Mucosa of rectum (tissue), 2 donors: ENCODE results near the gene DDR1.
"Not testable (repeated sequence)": the region's sequence is repeated elsewhere in the genome, so short reads cannot be mapped to it uniquely, and the experiment has no call there.

Experiments used
- H3K27ac ChIP-seq, 2 donors: one replicate each; pipeline ENCODE4 v1.7.0; 2013; ENCODE audit warnings: inconsistent platforms in 2 of 2, low read depth in 2 of 2, low read length in 2 of 2
- H3K27me3 ChIP-seq, 2 donors: one replicate each; pipeline ENCODE4 v1.7.0; 2013; ENCODE audit warnings: low read length in 2 of 2; ENCODE audit not compliant: control insufficient read depth in 2 of 2, insufficient read depth in 2 of 2
- H3K36me3 ChIP-seq, 2 donors: one replicate each; pipeline ENCODE4 v1.7.0; 2013; ENCODE audit warnings: low read length in 2 of 2; ENCODE audit not compliant: control insufficient read depth in 2 of 2, insufficient read depth in 2 of 2
- H3K4me1 ChIP-seq, 2 donors: one replicate each; pipeline ENCODE4 v1.7.0; 2013; ENCODE audit warnings: low read length in 2 of 2, mild to moderate bottlenecking in 1 of 2; ENCODE audit not compliant: control insufficient read depth in 2 of 2, insufficient read depth in 2 of 2
- H3K4me3 ChIP-seq, 2 donors: one replicate each; pipeline ENCODE4 v1.7.0; 2013; ENCODE audit warnings: low read length in 2 of 2
- H3K9ac ChIP-seq, 2 donors: one replicate each; pipeline ENCODE4 v1.7.0; 2013; ENCODE audit warnings: low read length in 2 of 2, low read depth in 1 of 2, mild to moderate bottlenecking in 1 of 2
- H3K9me3 ChIP-seq, 2 donors: one replicate each; pipeline ENCODE4 v1.7.0; 2013; ENCODE audit warnings: low read length in 2 of 2; ENCODE audit not compliant: control insufficient read depth in 2 of 2
- donor health status: healthy.
- donor health status: Normal muscosa, but diverticular disease.

DDR1 gene

GRCh38 chr6:30852459-30852858 lies 31.9 kb upstream of the DDR1 start:
- not testable (repeated sequence) for H3K9me3 ChIP-seq, H3K27ac ChIP-seq, H3K4me1 ChIP-seq, H3K36me3 ChIP-seq, H3K9ac ChIP-seq, H3K4me3 ChIP-seq, H3K27me3 ChIP-seq

DNA sequence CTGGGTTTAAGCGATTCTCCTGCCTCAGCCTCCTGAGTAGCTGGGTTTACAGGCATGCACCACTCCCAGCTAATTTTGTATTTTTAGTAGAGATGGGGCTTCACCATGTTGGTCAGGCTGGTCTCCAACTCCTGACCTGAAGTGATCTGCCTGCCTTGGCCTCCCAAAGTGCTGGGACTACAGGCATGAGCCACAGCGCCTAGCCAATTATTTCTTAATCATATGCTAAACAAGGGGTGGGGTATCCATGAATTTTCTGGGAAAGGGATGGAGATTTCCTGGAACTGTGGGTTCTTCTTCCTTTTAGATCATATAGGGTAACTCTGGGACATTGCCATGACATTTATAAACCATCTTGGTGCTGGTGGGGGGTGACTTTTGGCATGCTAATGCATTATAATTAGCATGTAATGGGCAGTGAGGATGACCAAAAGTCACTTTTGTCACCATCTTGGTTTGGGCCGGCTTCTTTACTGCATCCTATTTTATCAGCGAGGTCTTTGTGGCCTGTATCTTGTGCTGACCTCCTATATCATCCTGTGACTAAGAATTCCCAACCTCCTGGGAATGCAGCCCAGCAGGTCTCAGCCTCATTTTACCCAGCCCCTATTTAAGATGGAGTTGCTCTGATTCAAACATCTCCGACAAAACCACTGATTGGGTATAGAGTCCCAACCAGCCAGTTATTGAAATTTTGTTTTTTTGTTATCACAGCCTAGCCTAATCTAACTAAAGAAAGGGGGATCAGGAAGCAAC lies 29.9 kb upstream of the DDR1 start:
- H3K27ac ChIP-seq: no peak overlapping the region

GRCh38 chr6:30855429-30856075 lies 28.8 kb upstream of the DDR1 start:
- H3K27ac ChIP-seq: no peak overlapping the region
- H3K9ac ChIP-seq: no peak overlapping the region
- H3K36me3 ChIP-seq: no peaks in the 10 kb centered on the region
- peaks cover 0 to 3% of the 10 kb centered on the region in 2 donors for H3K9me3 ChIP-seq
- H3K27me3 ChIP-seq: no peaks in the 10 kb centered on the region
- peaks cover 2 to 9% of the 10 kb centered on the region in 2 donors for H3K4me1 ChIP-seq
- H3K4me3 ChIP-seq: no peak overlapping the region

More for the DNA sequence above, 29.9 kb upstream of the DDR1 start:
- Histone ChIP-seq H3K4me3 (no peak overlapping the region), H3K36me3 (no peaks in the 10 kb centered on the region), H3K4me1 (peaks cover 2 to 9% of the 10 kb centered on the region in 2 donors), H3K27me3 (no peaks in the 10 kb centered on the region), H3K9me3 (peaks cover 0 to 3% of the 10 kb centered on the region in 2 donors), H3K9ac (no peak overlapping the region)

DNA sequence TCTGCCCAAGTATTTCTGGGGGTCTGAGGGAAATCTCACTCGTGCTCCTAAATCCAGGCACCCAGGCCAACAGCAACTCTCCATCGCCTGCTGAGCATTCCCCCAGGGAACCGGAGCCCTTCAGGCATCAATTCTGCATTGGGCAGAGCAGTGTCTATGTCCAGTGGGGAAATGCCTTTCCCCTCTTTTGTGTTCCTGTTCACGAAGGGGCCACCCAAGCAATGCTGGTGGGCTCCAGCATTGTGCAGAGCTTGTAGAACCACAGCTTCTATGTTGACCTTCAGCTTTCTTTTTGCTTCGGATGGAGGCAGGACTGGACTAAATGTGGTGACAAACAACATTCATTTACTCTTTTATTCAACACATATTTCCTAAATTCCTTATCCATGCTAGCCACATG lies 27.2 kb upstream of the DDR1 start:
- Histone ChIP-seq H3K4me3 (no peak overlapping the region), H3K9me3 (peaks cover 0 to under 1% of the 10 kb centered on the region in 2 donors), H3K27me3 (no peaks in the 10 kb centered on the region), H3K4me1 (peaks cover 2 to 9% of the 10 kb centered on the region in 2 donors), H3K36me3 (no peaks in the 10 kb centered on the region), H3K9ac (no peak overlapping the region), H3K27ac (no peak overlapping the region)

GRCh38 chr6:30857549-30857948 lies 26.8 kb upstream of the DDR1 start:
- peaks cover 2 to 9% of the 10 kb centered on the region in 2 donors for H3K4me1 ChIP-seq
- H3K9me3 ChIP-seq: no peaks in the 10 kb centered on the region
- H3K27ac ChIP-seq: no peak overlapping the region
- H3K27me3 ChIP-seq: no peaks in the 10 kb centered on the region
- no peaks in the 10 kb centered on the region for H3K36me3 ChIP-seq
- H3K9ac ChIP-seq: no peak overlapping the region
- H3K4me3 ChIP-seq: no peak overlapping the region

DNA sequence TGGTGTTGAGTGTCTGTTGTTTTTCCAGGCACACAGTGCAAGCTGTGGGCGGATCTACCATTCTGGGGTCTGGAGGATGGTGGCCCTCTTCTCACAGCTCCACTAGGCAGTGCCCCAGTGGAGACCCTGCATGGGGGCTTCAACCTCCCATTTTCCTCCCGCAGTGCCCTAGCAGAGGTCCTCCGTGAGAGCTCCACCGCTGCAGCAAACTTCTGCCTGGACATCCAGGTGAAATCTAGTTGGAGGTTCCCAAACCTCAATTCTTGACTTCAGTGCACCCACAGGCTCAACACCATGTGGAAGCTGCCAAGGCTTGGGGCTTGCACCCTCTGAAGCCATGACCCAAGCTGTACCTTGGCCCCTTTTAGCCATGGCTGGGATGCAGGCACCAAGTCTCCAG lies 24.6 kb upstream of the DDR1 start:
- H3K36me3 ChIP-seq, H3K27me3 ChIP-seq, H3K9me3 ChIP-seq, H3K4me1 ChIP-seq, H3K9ac ChIP-seq, H3K27ac ChIP-seq, H3K4me3 ChIP-seq: not testable (repeated sequence)

- Histone ChIP-seq H3K4me1 (no peaks in the 10 kb centered on the region), H3K9me3 (no peaks in the 10 kb centered on the region), H3K36me3 (no peaks in the 10 kb centered on the region), H3K27me3 (no peaks in the 10 kb centered on the region), H3K27ac (no peak overlapping the region), H3K4me3 (no peak overlapping the region), H3K9ac (no peak overlapping the region)
Observed at GRCh38 chr6:30861257-30862048, 22.9 kb upstream of the DDR1 start.

DNA sequence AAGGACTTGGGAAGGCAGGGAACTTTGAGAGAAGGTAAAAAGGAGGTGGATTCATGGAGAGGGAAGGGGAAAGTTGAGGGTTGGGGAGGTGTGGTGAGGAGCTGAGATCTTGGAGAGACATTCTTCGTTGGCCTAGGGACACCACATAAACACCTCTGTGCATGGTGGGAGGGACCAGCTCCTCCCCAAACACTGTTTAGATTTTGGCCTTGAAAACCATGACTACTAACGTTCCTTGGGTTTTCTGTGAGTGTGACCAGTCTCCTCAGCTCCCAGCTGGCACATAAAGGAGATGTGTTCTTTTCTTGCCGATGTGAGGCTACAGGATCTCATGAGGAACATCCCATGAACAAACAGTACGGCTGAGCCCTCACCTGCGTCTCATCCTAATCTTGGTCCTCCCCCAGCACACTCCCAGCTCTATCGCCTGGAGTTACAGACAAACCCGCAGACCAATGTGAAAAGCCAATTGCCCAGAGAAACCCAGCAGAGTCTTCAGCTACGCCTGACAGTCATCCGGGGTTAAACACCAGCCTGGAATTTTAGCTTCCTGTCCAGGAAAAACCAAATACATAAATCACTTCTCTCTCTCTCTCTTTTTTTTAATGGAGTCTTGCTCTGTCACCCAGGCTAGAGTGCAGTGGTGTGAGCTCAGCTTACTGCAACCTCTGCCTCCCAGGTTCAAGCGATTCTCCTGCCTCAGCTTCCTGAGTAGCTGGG lies 22.0 kb upstream of the DDR1 start:
- Histone ChIP-seq H3K4me1 (no peaks in the 10 kb centered on the region), H3K9ac (no peak overlapping the region), H3K9me3 (no peaks in the 10 kb centered on the region), H3K4me3 (no peak overlapping the region), H3K27ac (no peak overlapping the region), H3K36me3 (no peaks in the 10 kb centered on the region), H3K27me3 (no peaks in the 10 kb centered on the region)

DNA sequence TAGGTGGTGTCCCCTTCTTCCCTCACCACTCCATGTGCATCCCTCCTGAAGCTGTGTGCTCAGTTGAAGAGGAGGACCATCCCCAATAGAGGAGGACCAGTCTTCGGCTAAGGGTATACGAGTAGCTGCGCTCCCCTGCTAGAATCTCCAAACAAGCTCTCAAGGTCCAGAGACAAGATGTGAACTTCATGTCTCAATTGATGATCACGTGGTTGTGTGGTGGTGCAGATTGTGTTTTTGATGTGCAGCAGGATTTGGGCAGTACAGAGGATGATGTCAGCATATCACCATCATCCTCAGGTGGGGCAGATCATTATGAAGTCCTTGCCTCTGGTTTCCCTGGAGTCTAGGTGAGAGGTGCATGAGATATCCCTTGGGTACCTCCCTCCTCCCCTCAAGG lies 20.0 kb upstream of the DDR1 start:
- no peak overlapping the region for H3K9ac ChIP-seq
- H3K27ac ChIP-seq: no peak overlapping the region
- H3K9me3 ChIP-seq: no peaks in the 10 kb centered on the region
- H3K4me3 ChIP-seq: no peak overlapping the region
- H3K4me1 ChIP-seq: no peaks in the 10 kb centered on the region
- no peaks in the 10 kb centered on the region for H3K27me3 ChIP-seq
- H3K36me3 ChIP-seq: no peaks in the 10 kb centered on the region
